GM21576 (cell line): ENCODE data around the gene RHBDL1.

Experiments used
- ATAC-seq: cut with Tn5 transposase; IDR thresholded peaks from one replicate; pipeline ENCODE4 v1.9.1; 2021; ENCODE audit warnings: mild to moderate bottlenecking, moderate library complexity; ENCODE audit not compliant: unreplicated experiment

Gene RHBDL1

GRCh38 chr16:652454-653305 lies 22.8 kb upstream of the RHBDL1 start:
- no peak for ATAC-seq

- no peak for ATAC-seq
Measured at GRCh38 chr16:654034-654433, 21.4 kb upstream of the RHBDL1 start.

- ATAC-seq: no peak
Measured at GRCh38 chr16:657487-657886, 18.0 kb upstream of the RHBDL1 start.

- ATAC-seq: no peak
Measured at GRCh38 chr16:658679-659571, 16.5 kb upstream of the RHBDL1 start.

GRCh38 chr16:659618-660017 lies 15.9 kb upstream of the RHBDL1 start:
- ATAC-seq: no peak

GRCh38 chr16:660132-660458 lies 15.4 kb upstream of the RHBDL1 start:
- ATAC-seq: no peak

- peak; percentile 42 for ATAC-seq
Measured at GRCh38 chr16:660459-661183, 14.8 kb upstream of the RHBDL1 start.

GRCh38 chr16:661184-661821 lies 14.2 kb upstream of the RHBDL1 start:
- peak; percentile 9 for ATAC-seq

GRCh38 chr16:662095-662494 lies 13.4 kb upstream of the RHBDL1 start:
- ATAC-seq: no peak

GRCh38 chr16:662597-662996 lies 12.9 kb upstream of the RHBDL1 start:
- no peak for ATAC-seq

- no peak for ATAC-seq
Measured at GRCh38 chr16:666572-666971, 8.9 kb upstream of the RHBDL1 start.

GRCh38 chr16:667113-667779 lies 8.2 kb upstream of the RHBDL1 start:
- ATAC-seq: no peak

GRCh38 chr16:667780-668518 lies 7.5 kb upstream of the RHBDL1 start, which contains the start of gene RHOT2:
TSS of gene RHOT2 (plus strand) at chr16:668132. CDS start at chr16:668200, 68 bp downstream.
- peak; percentile 66 for ATAC-seq

GRCh38 chr16:668519-669171 lies 6.8 kb upstream of the RHBDL1 start:
- ATAC-seq: no peak

GRCh38 chr16:669666-670065 lies 5.8 kb upstream of the RHBDL1 start:
- ATAC-seq: no peak

GRCh38 chr16:670485-671352 lies 4.8 kb upstream of the RHBDL1 start:
- no peak for ATAC-seq

GRCh38 chr16:671353-672131 lies 3.9 kb upstream of the RHBDL1 start:
- no peak for ATAC-seq
